ENCODE results near the gene HEG1. TPM values are rescaled to one million over a fixed set of nuclear protein-coding genes. Genes with fewer than 3 reads are reported as not detected.

Gene HEG1
- total RNA-seq, 1 donor from 2014 or later, result 95.0 TPM

GRCh38 chr3:125032100-125032643 is 23.6 kb downstream of the HEG1 start:
- intact Hi-C loops (cut with DNase I), result no loop called here
- DNase-seq (ENCODE audit: missing footprints), result no peak
- ATAC-seq, result no peak

- no peak for DNase-seq (ENCODE audit: missing footprints)
- intact Hi-C loops (cut with DNase I), result no loop called here
- no peak for ATAC-seq
Measured at GRCh38 chr3:125031544-125031943, 24.3 kb downstream of the HEG1 start.

GRCh38 chr3:125028657-125029056 is 27.1 kb downstream of the HEG1 start:
- intact Hi-C loops (cut with DNase I), result no loop called here

GRCh38 chr3:125025642-125026041 is 30.2 kb downstream of the HEG1 start:
- DNase-seq (ENCODE audit: missing footprints) (no peak), ATAC-seq (no peak)
- intact Hi-C loops (cut with DNase I), result no loop called here

More at GRCh38 chr3:125028657-125029056, 27.1 kb downstream of the HEG1 start:
- no peak for ATAC-seq
- no peak for DNase-seq (ENCODE audit: missing footprints)

GRCh38 chr3:125024817-125025216 is 31.0 kb downstream of the HEG1 start:
- peak; percentile 89 for ATAC-seq
- intact Hi-C loops (cut with DNase I), result no loop called here
- DNase-seq (ENCODE audit: missing footprints), result peak; percentile 78

- ATAC-seq (no peak), DNase-seq (ENCODE audit: missing footprints) (no peak)
- intact Hi-C loops (cut with DNase I), result no loop called here
Measured at GRCh38 chr3:125023833-125024555, 31.8 kb downstream of the HEG1 start.

GRCh38 chr3:125022206-125022605 is 33.6 kb downstream of the HEG1 start:
- DNase-seq (ENCODE audit: missing footprints) (no peak), ATAC-seq (no peak)
- intact Hi-C loops (cut with DNase I), result no loop called here

GRCh38 chr3:125019271-125019670 is 36.5 kb downstream of the HEG1 start:
- no peak for ATAC-seq
- intact Hi-C loops (cut with DNase I), result loop anchor here (5.0 kb wide), 1 partner anchor 33 kb away; no protein-coding TSS in a partner anchor

GRCh38 chr3:125017406-125017805 is 38.4 kb downstream of the HEG1 start:
- DNase-seq (ENCODE audit: missing footprints) (no peak), ATAC-seq (no peak)
- intact Hi-C loops (cut with DNase I), result loop anchor here (5.0 kb wide), 1 partner anchor 35 kb away; no protein-coding TSS in a partner anchor

More at GRCh38 chr3:125019271-125019670, 36.5 kb downstream of the HEG1 start:
- DNase-seq (ENCODE audit: missing footprints), result no peak

- intact Hi-C loops (cut with DNase I), result loop anchor here (5.0 kb wide), 1 partner anchor 38 kb away; no protein-coding TSS in a partner anchor
- ATAC-seq (peak; percentile 65), DNase-seq (ENCODE audit: missing footprints) (no peak)
Measured at GRCh38 chr3:125014570-125015179, 41.1 kb downstream of the HEG1 start.

GRCh38 chr3:125013095-125013494 is 42.7 kb downstream of the HEG1 start:
- intact Hi-C loops (cut with DNase I), result no loop called here
- no peak for DNase-seq (ENCODE audit: missing footprints)
- ATAC-seq, result no peak

- no peak for DNase-seq (ENCODE audit: missing footprints)
- intact Hi-C loops (cut with DNase I), result no loop called here
Measured at GRCh38 chr3:125011941-125012340, 43.9 kb downstream of the HEG1 start.

GRCh38 chr3:125010393-125010792 is 45.4 kb downstream of the HEG1 start:
- ATAC-seq, result no peak
- intact Hi-C loops (cut with DNase I), result no loop called here
- DNase-seq (ENCODE audit: missing footprints), result no peak

More at GRCh38 chr3:125011941-125012340, 43.9 kb downstream of the HEG1 start:
- no peak for ATAC-seq

GRCh38 chr3:125008766-125009165 is 47.0 kb downstream of the HEG1 start:
- DNase-seq (ENCODE audit: missing footprints) (no peak), ATAC-seq (no peak)
- intact Hi-C loops (cut with DNase I), result no loop called here

GRCh38 chr3:125006291-125006731 is 49.5 kb downstream of the HEG1 start:
- ATAC-seq, result no peak
- DNase-seq (ENCODE audit: missing footprints), result no peak
- intact Hi-C loops (cut with DNase I), result no loop called here

- intact Hi-C loops (cut with DNase I), result no loop called here
- ATAC-seq (no peak), DNase-seq (ENCODE audit: missing footprints) (no peak)
Measured at GRCh38 chr3:125005676-125006075, 50.1 kb downstream of the HEG1 start.

- no peak for ATAC-seq
- intact Hi-C loops (cut with DNase I), result no loop called here
- no peak for DNase-seq (ENCODE audit: missing footprints)
Measured at GRCh38 chr3:125005222-125005621, 50.6 kb downstream of the HEG1 start.

GRCh38 chr3:125003859-125004595 is 51.8 kb downstream of the HEG1 start:
- DNase-seq (ENCODE audit: missing footprints) (no peak), ATAC-seq (no peak)
- intact Hi-C loops (cut with DNase I), result loop anchor here (2.0 kb wide), 1 partner anchor 53 kb away; no protein-coding TSS in a partner anchor

- ATAC-seq (peak; percentile 96), DNase-seq (ENCODE audit: missing footprints) (no peak)
- intact Hi-C loops (cut with DNase I), result loop anchor here (2.0 kb wide), 1 partner anchor 53 kb away; no protein-coding TSS in a partner anchor
Measured at GRCh38 chr3:125003369-125003853, 52.4 kb downstream of the HEG1 start.
